Retinal pigment epithelial cell (primary cell): ENCODE measurements around the gene LPP.

ENCODE experiments used
- DNase-seq: peaks from one replicate; pipeline ENCODE4 v3.0.0-alpha.2; 2010; ENCODE audit warnings: low read depth
- H3K4me3 ChIP-seq: 2 replicates; pipeline ENCODE4 v1.5.1; 2011; ENCODE audit warnings: mild to moderate bottlenecking, low read length, control low read depth, moderate library complexity
- TF ChIP-seq, protein P1 (sequence below): conservative IDR thresholded peaks from 2 replicates; pipeline ENCODE4 v1.5.1; 2011; ENCODE audit warnings: low read depth, low read length, control low read depth, inconsistent platforms

The LPP gene

GRCh38 chr3:188303823-188304222 lies 149.9 kb downstream of the LPP start:
- no peak overlapping the region for H3K4me3 ChIP-seq
- DNase-seq: no peak
- TF ChIP-seq, protein P1, sequence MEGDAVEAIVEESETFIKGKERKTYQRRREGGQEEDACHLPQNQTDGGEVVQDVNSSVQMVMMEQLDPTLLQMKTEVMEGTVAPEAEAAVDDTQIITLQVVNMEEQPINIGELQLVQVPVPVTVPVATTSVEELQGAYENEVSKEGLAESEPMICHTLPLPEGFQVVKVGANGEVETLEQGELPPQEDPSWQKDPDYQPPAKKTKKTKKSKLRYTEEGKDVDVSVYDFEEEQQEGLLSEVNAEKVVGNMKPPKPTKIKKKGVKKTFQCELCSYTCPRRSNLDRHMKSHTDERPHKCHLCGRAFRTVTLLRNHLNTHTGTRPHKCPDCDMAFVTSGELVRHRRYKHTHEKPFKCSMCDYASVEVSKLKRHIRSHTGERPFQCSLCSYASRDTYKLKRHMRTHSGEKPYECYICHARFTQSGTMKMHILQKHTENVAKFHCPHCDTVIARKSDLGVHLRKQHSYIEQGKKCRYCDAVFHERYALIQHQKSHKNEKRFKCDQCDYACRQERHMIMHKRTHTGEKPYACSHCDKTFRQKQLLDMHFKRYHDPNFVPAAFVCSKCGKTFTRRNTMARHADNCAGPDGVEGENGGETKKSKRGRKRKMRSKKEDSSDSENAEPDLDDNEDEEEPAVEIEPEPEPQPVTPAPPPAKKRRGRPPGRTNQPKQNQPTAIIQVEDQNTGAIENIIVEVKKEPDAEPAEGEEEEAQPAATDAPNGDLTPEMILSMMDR: no peak

DNA sequence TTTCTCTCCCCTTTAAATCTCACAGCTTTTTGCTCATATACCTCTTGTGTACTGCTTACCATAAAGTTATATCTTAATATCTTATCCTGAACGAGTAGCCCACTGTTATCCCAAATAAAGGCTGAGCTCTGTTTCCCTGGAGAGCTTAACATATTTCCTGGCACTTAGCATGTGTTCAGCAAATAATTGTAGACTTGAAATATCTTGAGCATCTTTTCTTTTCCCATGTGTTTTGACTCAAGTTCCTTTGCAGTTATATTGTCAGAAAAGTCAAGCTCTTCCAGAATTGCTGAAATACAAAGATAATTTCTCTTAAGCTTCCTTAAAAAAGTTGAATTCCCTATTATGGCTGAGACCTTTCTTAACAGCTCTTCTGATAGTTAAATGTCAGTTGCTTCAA lies 150.5 kb downstream of the LPP start:
- no peak for DNase-seq
- TF ChIP-seq, protein P1: no peak

GRCh38 chr3:188305220-188305619 lies 151.3 kb downstream of the LPP start:
- TF ChIP-seq, protein P1: no peak
- no peak for DNase-seq
- H3K4me3 ChIP-seq: no peak overlapping the region

More for the DNA sequence above, 150.5 kb downstream of the LPP start:
- H3K4me3 ChIP-seq: no peak overlapping the region

DNA sequence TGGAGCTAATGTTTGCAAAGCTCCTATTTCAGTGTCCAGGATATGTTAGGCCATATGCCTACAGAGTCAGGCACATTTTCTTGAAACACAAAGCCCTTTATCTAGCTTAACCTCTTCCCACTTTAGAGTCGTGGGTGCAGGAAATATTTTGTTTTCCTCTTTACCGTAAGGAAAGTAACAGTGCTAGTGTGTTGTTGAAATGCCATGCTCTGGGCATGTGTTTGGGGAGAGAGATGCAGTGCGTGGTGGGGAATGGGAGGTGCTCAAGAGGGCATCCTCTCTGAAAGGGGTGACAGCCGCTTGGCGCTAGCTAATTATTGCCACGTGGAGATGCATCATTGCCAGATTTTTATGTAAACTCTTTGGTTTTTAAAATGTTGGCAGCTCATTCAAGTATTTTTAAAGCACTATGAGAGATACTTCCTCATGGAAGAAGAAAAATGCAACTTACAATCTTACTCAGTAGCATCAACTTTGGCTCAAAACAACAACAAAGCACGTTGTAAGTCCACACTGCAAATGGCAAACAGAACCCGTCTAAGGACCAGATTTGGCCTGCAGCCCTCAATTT lies 152.6 kb downstream of the LPP start:
- DNase-seq: no peak
- TF ChIP-seq, protein P1: no peak
- H3K4me3 ChIP-seq: no peak overlapping the region

GRCh38 chr3:188309437-188310269 lies 155.7 kb downstream of the LPP start:
- H3K4me3 ChIP-seq: no peak overlapping the region
- TF ChIP-seq, protein P1: no peak
- no peak for DNase-seq

GRCh38 chr3:188310270-188310710 lies 156.3 kb downstream of the LPP start:
- TF ChIP-seq, protein P1: no peak
- H3K4me3 ChIP-seq: no peak overlapping the region
- DNase-seq: no peak

- no peak overlapping the region for H3K4me3 ChIP-seq
- DNase-seq: no peak
- TF ChIP-seq, protein P1: no peak
These were observed 161.6 kb downstream of the LPP start for GRCh38 chr3:188315553-188315952.
